DND-41 (cell line): Measurements from ENCODE around the gene DET1.

Experiments used
- ATAC-seq: fragments of 200-7000 bp; cut with Tn5 transposase; 3 replicates; pipeline ENCODE4 v1.9.1; 2021; ENCODE audit warnings: low read depth; ENCODE audit not compliant: insufficient read depth
- DNase-seq: peaks from one replicate; pipeline ENCODE4 v3.0.0-alpha.2; 2020
- H2AFZ ChIP-seq: 2 replicates; pipeline ENCODE4 v1.6.0; 2012; ENCODE audit warnings: low read depth, low read length
- H3K27ac ChIP-seq: 2 replicates; pipeline ENCODE4 v1.5.1; 2012; ENCODE audit warnings: low read length, inconsistent platforms
- H3K27me3 ChIP-seq: fragments of 200-600 bp; sonication (generic); 2 replicates; pipeline ENCODE4 v1.6.0; 2012; ENCODE audit warnings: low read length, mild to moderate bottlenecking, inconsistent platforms; ENCODE audit not compliant: insufficient read depth, poor library complexity
- H3K36me3 ChIP-seq: 2 replicates; pipeline ENCODE4 v1.5.1; 2012; ENCODE audit warnings: low read length, inconsistent platforms; ENCODE audit not compliant: insufficient read depth
- H3K4me1 ChIP-seq: 2 replicates; pipeline ENCODE4 v1.5.1; 2012; ENCODE audit warnings: mild to moderate bottlenecking, low read length; ENCODE audit not compliant: insufficient read depth
- H3K4me2 ChIP-seq: 2 replicates; pipeline ENCODE4 v1.6.0; 2012; ENCODE audit warnings: mild to moderate bottlenecking, moderate library complexity, low read length, inconsistent platforms; ENCODE audit not compliant: insufficient read depth
- H3K4me3 ChIP-seq, 2 experiments: fragments of 200-600 bp in 1 of 2; shearing (Covaris generic) in 1 of 2; 2 replicates each; pipeline ENCODE4 v1.5.1; 2012 to 2016; ENCODE audit warnings: inconsistent platforms in 2 of 2, low read length in 2 of 2, mild to moderate bottlenecking in 2 of 2, low read depth in 1 of 2, moderate library complexity in 1 of 2
- H3K79me2 ChIP-seq: 2 replicates; pipeline ENCODE4 v1.6.0; 2012; ENCODE audit warnings: low read length, inconsistent platforms; ENCODE audit not compliant: insufficient read depth
- H3K9ac ChIP-seq: 2 replicates; pipeline ENCODE4 v1.6.0; 2012; ENCODE audit warnings: low read depth, mild to moderate bottlenecking, inconsistent platforms, low read length, moderate library complexity
- H3K9me3 ChIP-seq: 2 replicates; pipeline ENCODE4 v1.5.1; 2012; ENCODE audit warnings: low read length, moderate library complexity, mild to moderate bottlenecking, inconsistent platforms; ENCODE audit not compliant: insufficient read depth, severe bottlenecking
- H4K20me1 ChIP-seq: 2 replicates; pipeline ENCODE4 v1.6.0; 2012; ENCODE audit warnings: low read length; ENCODE audit not compliant: insufficient read depth
- EZH2 ChIP-seq: IDR thresholded peaks from 3 replicates; pipeline ENCODE4 v1.6.1; 2012; ENCODE audit warnings: borderline replicate concordance, low read depth, mild to moderate bottlenecking, moderate library complexity, low read length, inconsistent platforms; ENCODE audit not compliant: severe bottlenecking
- TF ChIP-seq, protein P1 (sequence below): IDR thresholded peaks from 2 replicates; pipeline ENCODE4 v1.5.1; 2012; ENCODE audit warnings: borderline replicate concordance, low read length, moderate library complexity, mild to moderate bottlenecking; ENCODE audit not compliant: poor library complexity, severe bottlenecking; ENCODE audit errors: extremely low read depth

The DET1 gene

DNA sequence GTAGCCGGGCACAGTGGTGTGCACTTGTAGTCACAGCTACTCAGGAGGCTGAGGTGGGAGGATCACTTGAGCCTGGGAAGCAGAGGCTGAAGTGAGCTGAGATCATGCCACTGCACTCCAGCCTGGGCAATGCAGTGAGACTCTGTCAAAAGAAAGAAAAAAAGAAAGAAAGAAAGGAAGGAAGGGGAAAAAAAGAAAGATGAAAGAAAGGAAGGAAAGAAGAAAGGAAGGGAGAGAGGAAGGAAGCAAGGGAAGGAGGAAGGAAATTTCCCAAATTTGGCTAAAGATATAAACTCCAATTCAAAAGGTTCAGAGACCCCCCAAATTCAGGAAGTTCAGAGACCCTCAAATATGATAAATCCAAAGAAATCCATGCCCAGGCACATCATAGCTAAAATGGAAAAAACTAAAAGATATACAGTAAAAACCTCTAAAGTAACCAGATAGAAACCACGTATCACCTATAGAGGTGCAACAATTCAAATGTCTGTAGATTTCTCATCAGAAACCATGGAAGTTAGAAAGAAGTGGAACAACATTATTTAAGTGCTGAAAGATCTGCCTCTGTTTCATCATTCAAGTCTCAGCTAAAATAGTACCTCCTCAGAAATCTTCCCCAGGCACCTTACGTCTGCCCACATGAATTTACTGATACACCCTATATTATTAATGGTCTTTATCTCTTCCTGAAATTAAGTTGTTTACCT lies 10.7 kb downstream of the DET1 start:
- Histone ChIP-seq H3K9ac (no peak overlapping the region), H3K4me1 (no peaks in the 10 kb centered on the region), H3K4me2 (no peak overlapping the region), H3K9me3 (no peaks in the 10 kb centered on the region), H4K20me1 (no peaks in the 10 kb centered on the region), H2AFZ (no peak overlapping the region), H3K27ac (no peak overlapping the region), H3K27me3 (no peaks in the 10 kb centered on the region), H3K79me2 (no peaks in the 10 kb centered on the region), H3K4me3 (no peak overlapping the region), H3K36me3 (peaks cover 7% of the 10 kb centered on the region)
- TF ChIP-seq, protein P1, sequence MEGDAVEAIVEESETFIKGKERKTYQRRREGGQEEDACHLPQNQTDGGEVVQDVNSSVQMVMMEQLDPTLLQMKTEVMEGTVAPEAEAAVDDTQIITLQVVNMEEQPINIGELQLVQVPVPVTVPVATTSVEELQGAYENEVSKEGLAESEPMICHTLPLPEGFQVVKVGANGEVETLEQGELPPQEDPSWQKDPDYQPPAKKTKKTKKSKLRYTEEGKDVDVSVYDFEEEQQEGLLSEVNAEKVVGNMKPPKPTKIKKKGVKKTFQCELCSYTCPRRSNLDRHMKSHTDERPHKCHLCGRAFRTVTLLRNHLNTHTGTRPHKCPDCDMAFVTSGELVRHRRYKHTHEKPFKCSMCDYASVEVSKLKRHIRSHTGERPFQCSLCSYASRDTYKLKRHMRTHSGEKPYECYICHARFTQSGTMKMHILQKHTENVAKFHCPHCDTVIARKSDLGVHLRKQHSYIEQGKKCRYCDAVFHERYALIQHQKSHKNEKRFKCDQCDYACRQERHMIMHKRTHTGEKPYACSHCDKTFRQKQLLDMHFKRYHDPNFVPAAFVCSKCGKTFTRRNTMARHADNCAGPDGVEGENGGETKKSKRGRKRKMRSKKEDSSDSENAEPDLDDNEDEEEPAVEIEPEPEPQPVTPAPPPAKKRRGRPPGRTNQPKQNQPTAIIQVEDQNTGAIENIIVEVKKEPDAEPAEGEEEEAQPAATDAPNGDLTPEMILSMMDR = no peak
- TF ChIP-seq EZH2 = no peak
- DNase-seq = no peak
- no peak for ATAC-seq

GRCh38 chr15:88535100-88535499 lies 11.4 kb downstream of the DET1 start:
- Histone ChIP-seq H3K9me3 (no peaks in the 10 kb centered on the region), H2AFZ (no peak overlapping the region), H4K20me1 (no peaks in the 10 kb centered on the region), H3K36me3 (peaks cover 14% of the 10 kb centered on the region), H3K4me3 (no peak overlapping the region), H3K9ac (no peak overlapping the region), H3K4me2 (no peak overlapping the region), H3K79me2 (no peaks in the 10 kb centered on the region), H3K4me1 (no peaks in the 10 kb centered on the region), H3K27ac (no peak overlapping the region), H3K27me3 (no peaks in the 10 kb centered on the region)
- no peak for ATAC-seq
- no peak for TF ChIP-seq EZH2
- no peak for DNase-seq

DNA sequence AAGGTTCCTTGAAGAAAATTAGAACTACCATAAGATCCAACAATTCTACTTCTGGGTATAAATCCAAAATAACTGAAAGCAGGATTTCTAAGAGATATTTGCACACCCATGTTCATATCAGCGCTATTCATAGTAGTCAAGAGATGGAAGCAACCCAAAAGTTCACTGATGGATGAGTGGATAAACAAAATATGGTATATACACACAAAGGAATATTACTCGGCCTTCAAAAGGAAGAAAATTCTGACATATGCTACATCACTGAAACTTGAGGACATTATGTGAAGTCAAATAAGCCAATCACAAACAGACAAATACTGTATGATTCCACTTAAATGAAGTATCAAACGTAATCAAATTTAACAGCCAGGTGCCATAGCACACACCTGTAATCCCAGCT lies 13.1 kb downstream of the DET1 start:
- H3K9me3 ChIP-seq = no peaks in the 10 kb centered on the region
- H4K20me1 ChIP-seq = no peaks in the 10 kb centered on the region
- H3K4me1 ChIP-seq = no peaks in the 10 kb centered on the region
- H3K27me3 ChIP-seq = no peaks in the 10 kb centered on the region
- no peaks in the 10 kb centered on the region for H3K79me2 ChIP-seq
- no peak for ATAC-seq
- DNase-seq = no peak
- peaks cover 16% of the 10 kb centered on the region for H3K36me3 ChIP-seq
- no peak overlapping the region for H2AFZ ChIP-seq
- H3K4me2 ChIP-seq = no peak overlapping the region
- H3K4me3 ChIP-seq = no peak overlapping the region
- no peak overlapping the region for H3K27ac ChIP-seq
- no peak overlapping the region for H3K9ac ChIP-seq
- no peak for TF ChIP-seq EZH2
- TF ChIP-seq, protein P1 = no peak

DNA sequence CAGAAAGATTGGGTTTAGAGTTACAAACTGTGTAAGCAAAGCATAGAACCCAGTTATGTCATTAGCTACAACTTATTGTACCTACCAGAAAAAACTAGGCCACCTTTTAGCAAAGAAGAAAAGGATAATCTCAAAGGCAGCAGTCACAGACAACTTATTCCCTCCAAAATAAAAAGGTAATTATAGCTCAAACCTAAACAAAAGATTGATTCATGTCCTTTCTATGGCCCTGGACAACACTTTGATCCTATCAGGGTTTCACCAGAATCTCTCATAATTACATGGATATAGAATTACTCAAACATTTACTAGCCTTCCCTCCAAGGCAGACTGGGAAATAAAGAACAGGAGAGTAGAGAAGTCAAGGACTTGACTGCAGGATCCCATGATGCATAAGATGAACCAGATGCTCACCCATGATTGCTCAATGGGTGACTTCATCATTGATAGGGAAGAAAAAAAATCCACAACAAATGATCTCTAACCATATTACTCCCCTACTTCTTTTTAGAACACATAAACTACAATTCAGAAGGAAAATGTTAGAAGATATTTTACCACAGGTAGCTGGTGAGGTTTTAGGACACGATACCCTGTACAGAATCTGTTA lies 17.4 kb downstream of the DET1 start:
- ATAC-seq (no peak), DNase-seq (no peak)
- no peaks in the 10 kb centered on the region for H3K4me1 ChIP-seq
- H3K4me3 ChIP-seq = no peak overlapping the region
- no peak overlapping the region for H3K4me2 ChIP-seq
- TF ChIP-seq EZH2 = no peak
- TF ChIP-seq, protein P1 = no peak
- H3K27ac ChIP-seq = no peak overlapping the region
- no peak overlapping the region for H3K9ac ChIP-seq
- no peak overlapping the region for H2AFZ ChIP-seq
- H3K27me3 ChIP-seq = no peaks in the 10 kb centered on the region
- H3K36me3 ChIP-seq = peaks cover 41% of the 10 kb centered on the region
- no peaks in the 10 kb centered on the region for H4K20me1 ChIP-seq
- H3K9me3 ChIP-seq = no peaks in the 10 kb centered on the region
- H3K79me2 ChIP-seq = no peaks in the 10 kb centered on the region
